Measurements from ENCODE around the gene JDP2. TPM values are rescaled to one million over a fixed set of nuclear protein-coding genes. Genes with fewer than 3 reads are reported as not detected.
A peak's percentile ranks its signal among the peaks of the same experiment; 100 is the strongest.

Gene JDP2
- total RNA-seq, 1 experiment from 2014 or later: 23.3 TPM

DNA sequence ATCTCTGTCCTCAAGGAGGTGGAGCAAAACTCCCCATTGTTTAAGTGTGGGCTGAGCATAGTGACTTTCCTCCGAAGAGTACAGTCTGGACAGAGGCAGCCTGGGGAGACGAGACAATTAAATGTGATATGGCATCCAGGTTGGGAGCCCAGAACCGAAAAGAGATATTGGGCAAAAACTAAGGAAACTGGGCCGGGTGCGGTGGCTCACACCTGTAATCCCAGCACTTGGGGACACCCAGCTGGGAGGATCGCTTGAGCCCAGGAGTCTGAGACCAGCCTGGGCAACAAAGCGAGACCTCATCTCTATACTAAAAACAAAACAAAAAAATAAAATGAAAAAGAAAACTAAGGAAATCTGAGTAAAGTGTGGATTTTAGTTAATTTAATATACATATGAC is 35.9 kb upstream of the JDP2 start:
- CTCF ChIA-PET: no interaction called here
- H3K4me3 Mint-ChIP-seq: no peak overlapping the region
- no peaks in the 10 kb centered on the region; the same call in 1 of the 2 replicates for H3K27me3 Mint-ChIP-seq (ENCODE audit: low read depth)
- peaks cover 13% of the 10 kb centered on the region for H3K4me1 Mint-ChIP-seq
- DNase-seq (ENCODE audit: low spot score): no peak
- H3K9me3 Mint-ChIP-seq: peaks cover 3% of the 10 kb centered on the region; the same call in 1 of the 2 replicates
- no peak overlapping the region for H3K27ac Mint-ChIP-seq
- POLR2A ChIA-PET: no interaction called here
- no peaks in the 10 kb centered on the region for H3K36me3 Mint-ChIP-seq
- no peak for ATAC-seq
- TF ChIP-seq ESRRA (CRISPR knock-in tag; IDR thresholded peaks at IDR 0.05; ENCODE audit: borderline replicate concordance): no peak
- TF ChIP-seq, protein P1, sequence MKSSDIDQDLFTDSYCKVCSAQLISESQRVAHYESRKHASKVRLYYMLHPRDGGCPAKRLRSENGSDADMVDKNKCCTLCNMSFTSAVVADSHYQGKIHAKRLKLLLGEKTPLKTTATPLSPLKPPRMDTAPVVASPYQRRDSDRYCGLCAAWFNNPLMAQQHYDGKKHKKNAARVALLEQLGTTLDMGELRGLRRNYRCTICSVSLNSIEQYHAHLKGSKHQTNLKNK (CRISPR knock-in tag; IDR thresholded peaks at IDR 0.05): no peak
- TF ChIP-seq, protein P2, sequence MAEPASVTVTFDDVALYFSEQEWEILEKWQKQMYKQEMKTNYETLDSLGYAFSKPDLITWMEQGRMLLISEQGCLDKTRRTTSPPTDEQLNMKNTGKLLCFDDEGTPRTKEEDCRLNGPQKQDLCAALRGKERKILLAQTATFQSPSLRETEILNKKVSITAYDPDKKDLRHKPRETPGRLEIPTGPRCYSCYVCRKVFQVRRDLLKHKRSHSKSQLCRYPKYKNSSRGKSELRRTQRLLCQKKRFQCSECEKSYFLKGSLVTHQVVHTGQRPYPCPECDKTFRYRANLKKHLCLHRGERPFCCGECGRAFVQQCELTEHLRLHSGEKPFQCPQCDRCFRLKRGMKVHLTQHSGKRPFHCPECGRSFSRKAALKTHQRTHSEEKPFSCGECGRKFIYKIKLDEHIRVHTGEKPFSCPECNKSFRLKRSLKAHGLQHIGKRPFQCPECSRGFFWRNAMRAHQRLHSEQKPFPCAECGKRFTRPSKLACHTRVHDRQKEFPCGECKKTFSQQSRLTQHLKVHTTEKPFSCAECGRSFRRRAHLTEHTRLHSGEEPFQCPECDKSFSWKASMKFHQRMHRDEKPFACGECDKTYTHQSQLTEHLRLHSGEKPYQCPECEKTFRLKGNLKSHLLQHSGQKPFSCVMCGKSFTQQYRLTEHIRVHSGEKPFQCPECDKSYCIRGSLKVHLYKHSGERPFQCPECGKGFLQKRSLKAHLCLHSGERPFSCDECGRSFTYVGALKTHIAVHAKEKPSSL (CRISPR knock-in tag; conservative IDR thresholded peaks at IDR 0.05): no peak
- no peak for TF ChIP-seq FOXJ3 (CRISPR knock-in tag; IDR thresholded peaks at IDR 0.05; ENCODE audit: borderline replicate concordance)
- TF ChIP-seq PRRX2 (CRISPR knock-in tag; IDR thresholded peaks at IDR 0.05): no peak
- no peak for TF ChIP-seq GABPB1 (CRISPR knock-in tag; IDR thresholded peaks at IDR 0.05)
- TF ChIP-seq EMX1 (CRISPR knock-in tag; IDR thresholded peaks at IDR 0.05): no peak

DNA sequence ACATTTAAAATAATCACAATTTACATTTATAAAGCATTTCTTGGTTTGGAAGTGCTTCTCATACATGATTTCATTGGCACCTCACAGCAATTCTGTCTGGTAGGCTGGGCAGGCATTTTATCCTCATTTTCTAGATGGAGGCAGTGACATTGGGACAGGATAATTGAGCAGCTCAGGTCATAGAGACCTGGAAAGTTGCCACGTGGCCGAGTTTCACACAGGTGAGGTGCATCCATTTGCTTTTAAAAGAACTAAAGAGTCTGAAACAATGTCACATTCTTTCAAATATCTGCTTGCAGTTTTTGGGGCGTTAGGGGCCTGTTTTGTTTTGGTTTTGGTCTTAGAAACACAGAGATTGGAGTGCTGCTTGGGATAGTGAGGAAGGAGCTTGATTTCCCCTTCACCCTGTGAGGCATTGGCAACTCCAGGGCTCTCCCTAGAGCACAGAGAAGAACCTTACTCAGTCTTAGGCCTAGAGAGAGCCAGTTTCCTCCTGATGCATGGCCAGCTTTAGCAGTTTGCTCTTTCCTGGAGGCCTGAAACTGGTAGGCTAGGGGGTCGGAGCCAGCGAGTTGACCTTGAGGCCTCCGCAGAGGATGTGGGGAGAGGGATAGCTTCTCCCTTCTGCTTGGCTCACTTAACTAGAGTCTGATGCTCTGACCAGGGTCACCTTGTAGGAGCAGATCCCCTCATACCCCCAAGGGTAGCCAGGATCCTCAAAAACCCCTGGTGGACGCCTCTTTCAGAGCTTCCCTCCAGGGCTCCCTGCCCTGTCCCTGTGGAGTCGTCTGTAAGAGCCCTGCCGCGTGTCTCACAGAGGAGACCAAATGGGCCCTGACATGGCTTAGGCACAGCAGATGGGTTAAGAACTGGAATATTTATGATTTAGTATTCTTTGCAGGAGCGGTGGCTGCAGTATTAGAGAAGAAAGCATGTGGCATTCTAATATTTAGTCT is 34.9 kb upstream of the JDP2 start:
- TF ChIP-seq PRRX2 (CRISPR knock-in tag; IDR thresholded peaks at IDR 0.05) (no peak), ZNF423 (CRISPR knock-in tag; IDR thresholded peaks at IDR 0.05) (no peak), NR2C2 (CRISPR knock-in tag; IDR thresholded peaks at IDR 0.05) (no peak), CBFB (CRISPR knock-in tag; IDR thresholded peaks at IDR 0.05; ENCODE audit: low read depth) (no peak), CREM (CRISPR knock-in tag; IDR thresholded peaks at IDR 0.05) (no peak), IRF2 (CRISPR knock-in tag; IDR thresholded peaks at IDR 0.05; ENCODE audit: borderline replicate concordance, low read depth) (no peak), FOXP1 (CRISPR knock-in tag; IDR thresholded peaks at IDR 0.05; ENCODE audit: borderline replicate concordance) (no peak), ZNF138 (CRISPR knock-in tag; conservative IDR thresholded peaks at IDR 0.05) (no peak), ZNF671 (CRISPR knock-in tag; IDR thresholded peaks at IDR 0.05) (no peak)
- TF ChIP-seq, protein P3, sequence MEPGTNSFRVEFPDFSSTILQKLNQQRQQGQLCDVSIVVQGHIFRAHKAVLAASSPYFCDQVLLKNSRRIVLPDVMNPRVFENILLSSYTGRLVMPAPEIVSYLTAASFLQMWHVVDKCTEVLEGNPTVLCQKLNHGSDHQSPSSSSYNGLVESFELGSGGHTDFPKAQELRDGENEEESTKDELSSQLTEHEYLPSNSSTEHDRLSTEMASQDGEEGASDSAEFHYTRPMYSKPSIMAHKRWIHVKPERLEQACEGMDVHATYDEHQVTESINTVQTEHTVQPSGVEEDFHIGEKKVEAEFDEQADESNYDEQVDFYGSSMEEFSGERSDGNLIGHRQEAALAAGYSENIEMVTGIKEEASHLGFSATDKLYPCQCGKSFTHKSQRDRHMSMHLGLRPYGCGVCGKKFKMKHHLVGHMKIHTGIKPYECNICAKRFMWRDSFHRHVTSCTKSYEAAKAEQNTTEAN (CRISPR knock-in tag; IDR thresholded peaks at IDR 0.05): no peak
- TF ChIP-seq, protein P4, sequence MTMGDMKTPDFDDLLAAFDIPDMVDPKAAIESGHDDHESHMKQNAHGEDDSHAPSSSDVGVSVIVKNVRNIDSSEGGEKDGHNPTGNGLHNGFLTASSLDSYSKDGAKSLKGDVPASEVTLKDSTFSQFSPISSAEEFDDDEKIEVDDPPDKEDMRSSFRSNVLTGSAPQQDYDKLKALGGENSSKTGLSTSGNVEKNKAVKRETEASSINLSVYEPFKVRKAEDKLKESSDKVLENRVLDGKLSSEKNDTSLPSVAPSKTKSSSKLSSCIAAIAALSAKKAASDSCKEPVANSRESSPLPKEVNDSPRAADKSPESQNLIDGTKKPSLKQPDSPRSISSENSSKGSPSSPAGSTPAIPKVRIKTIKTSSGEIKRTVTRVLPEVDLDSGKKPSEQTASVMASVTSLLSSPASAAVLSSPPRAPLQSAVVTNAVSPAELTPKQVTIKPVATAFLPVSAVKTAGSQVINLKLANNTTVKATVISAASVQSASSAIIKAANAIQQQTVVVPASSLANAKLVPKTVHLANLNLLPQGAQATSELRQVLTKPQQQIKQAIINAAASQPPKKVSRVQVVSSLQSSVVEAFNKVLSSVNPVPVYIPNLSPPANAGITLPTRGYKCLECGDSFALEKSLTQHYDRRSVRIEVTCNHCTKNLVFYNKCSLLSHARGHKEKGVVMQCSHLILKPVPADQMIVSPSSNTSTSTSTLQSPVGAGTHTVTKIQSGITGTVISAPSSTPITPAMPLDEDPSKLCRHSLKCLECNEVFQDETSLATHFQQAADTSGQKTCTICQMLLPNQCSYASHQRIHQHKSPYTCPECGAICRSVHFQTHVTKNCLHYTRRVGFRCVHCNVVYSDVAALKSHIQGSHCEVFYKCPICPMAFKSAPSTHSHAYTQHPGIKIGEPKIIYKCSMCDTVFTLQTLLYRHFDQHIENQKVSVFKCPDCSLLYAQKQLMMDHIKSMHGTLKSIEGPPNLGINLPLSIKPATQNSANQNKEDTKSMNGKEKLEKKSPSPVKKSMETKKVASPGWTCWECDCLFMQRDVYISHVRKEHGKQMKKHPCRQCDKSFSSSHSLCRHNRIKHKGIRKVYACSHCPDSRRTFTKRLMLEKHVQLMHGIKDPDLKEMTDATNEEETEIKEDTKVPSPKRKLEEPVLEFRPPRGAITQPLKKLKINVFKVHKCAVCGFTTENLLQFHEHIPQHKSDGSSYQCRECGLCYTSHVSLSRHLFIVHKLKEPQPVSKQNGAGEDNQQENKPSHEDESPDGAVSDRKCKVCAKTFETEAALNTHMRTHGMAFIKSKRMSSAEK (CRISPR knock-in tag; IDR thresholded peaks at IDR 0.05; ENCODE audit: borderline replicate concordance): no peak
- TF ChIP-seq, protein P5, sequence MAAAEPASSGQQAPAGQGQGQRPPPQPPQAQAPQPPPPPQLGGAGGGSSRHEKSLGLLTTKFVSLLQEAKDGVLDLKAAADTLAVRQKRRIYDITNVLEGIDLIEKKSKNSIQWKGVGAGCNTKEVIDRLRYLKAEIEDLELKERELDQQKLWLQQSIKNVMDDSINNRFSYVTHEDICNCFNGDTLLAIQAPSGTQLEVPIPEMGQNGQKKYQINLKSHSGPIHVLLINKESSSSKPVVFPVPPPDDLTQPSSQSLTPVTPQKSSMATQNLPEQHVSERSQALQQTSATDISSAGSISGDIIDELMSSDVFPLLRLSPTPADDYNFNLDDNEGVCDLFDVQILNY (CRISPR knock-in tag; IDR thresholded peaks at IDR 0.05): no peak
- peaks cover 8% of the 10 kb centered on the region for H3K9me3 Mint-ChIP-seq
- DNase-seq (ENCODE audit: low spot score) (no peak), ATAC-seq (peak; percentile 75)
- no peaks in the 10 kb centered on the region; the same call in 1 of the 2 replicates for H3K27me3 Mint-ChIP-seq (ENCODE audit: low read depth)
- H3K36me3 Mint-ChIP-seq: no peaks in the 10 kb centered on the region; the same call in 1 of the 2 replicates
- ChIA-PET CTCF (interaction anchor here (0.8 to 1.2 kb wide), 4 partner anchors 16 to 61 kb away, joined by 3 to 6 read pairs (median 3); no protein-coding TSS in a partner anchor), POLR2A (interaction anchor here (0.9 kb wide), 1 partner anchor 55 kb away, joined by 3 read pairs; no protein-coding TSS in a partner anchor)
- H3K4me1 Mint-ChIP-seq: peaks cover 13% of the 10 kb centered on the region
- peak overlapping the region; percentile 7; the same call in 1 of the 2 replicates for H3K27ac Mint-ChIP-seq
- no peak overlapping the region for H3K4me3 Mint-ChIP-seq
